SK-N-SH (cell line): ENCODE data around the gene ZC3H7A. TPM values are rescaled to one million over a fixed set of nuclear protein-coding genes. Genes with fewer than 3 reads are reported as not detected.
"Not testable (repeated sequence)": the region's sequence is repeated elsewhere in the genome, so short reads cannot be mapped to it uniquely, and the experiment has no call there.

ENCODE experiments used
- CTCF ChIA-PET: fragments of 300-600, 350-600 bp; formaldehyde crosslinking; extraction: SDS; loops from one replicate; lab custom pipeline; 2021; lab: Yijun Ruan, JAX
- POLR2A ChIA-PET: fragments of 350-600 bp; sonication (Branson Sonifier 250); formaldehyde crosslinking; extraction: SDS; loops from one replicate; lab custom pipeline; 2020; ENCODE audit warnings: antibody characterized with exemption, inconsistent platforms; lab: Yijun Ruan, JAX
- DNase-seq: peaks from one replicate; pipeline ENCODE4 v3.0.0; 2012
- H2AFZ ChIP-seq: fragments of 200-600 bp; sonication (generic); 2 replicates; pipeline ENCODE4 v1.8.1; 2016; ENCODE audit warnings: antibody characterized with exemption, mild to moderate bottlenecking, low read depth
- H3F3A ChIP-seq: fragments of 200-600 bp; sonication (generic); replicated peaks from 2 replicates; pipeline ENCODE3; 2016; ENCODE audit warnings: antibody characterized with exemption, mild to moderate bottlenecking; ENCODE audit not compliant: insufficient read depth
- H3K27ac ChIP-seq, 2 experiments: fragments of 200-500 bp in 1 of 2; fragments of 200-600 bp in 1 of 2; sonication (Bioruptor generic) in 1 of 2; sonication (generic), shearing (Covaris generic) in 1 of 2; 2 replicates each; pipeline versions ENCODE4 v1.5.1 to v1.6.1; 2014 to 2016; ENCODE audit warnings: low read depth in 2 of 2, inconsistent platforms in 1 of 2, low read length in 1 of 2, mild to moderate bottlenecking in 1 of 2, mixed read lengths in 1 of 2
- H3K27me3 ChIP-seq: fragments of 200-600 bp; sonication (generic), shearing (Covaris generic); 2 replicates; pipeline ENCODE4 v1.6.1; 2016; ENCODE audit warnings: mixed run types; ENCODE audit not compliant: insufficient read depth
- H3K36me3 ChIP-seq, 2 experiments: fragments of 200-500 bp in 1 of 2; fragments of 200-600 bp in 1 of 2; sonication (Bioruptor generic) in 1 of 2; sonication (generic) in 1 of 2; replicated peaks in 1 of 2; 2 replicates each; pipeline versions ENCODE3 to v1.5.1; 2014 to 2016; ENCODE audit warnings: low read length in 1 of 2, mild to moderate bottlenecking in 1 of 2; ENCODE audit not compliant: insufficient read depth in 2 of 2, control insufficient read depth in 1 of 2
- H3K4me1 ChIP-seq, 2 experiments: fragments of 200-500 bp in 1 of 2; fragments of 200-600 bp in 1 of 2; sonication (Bioruptor generic) in 1 of 2; sonication (generic), shearing (Covaris generic) in 1 of 2; 2 replicates each; pipeline versions ENCODE4 v1.5.1 to v1.6.1; 2014 to 2016; ENCODE audit warnings: low read depth in 1 of 2, low read length in 1 of 2, mixed run types in 1 of 2; ENCODE audit not compliant: insufficient read depth in 2 of 2, control insufficient read depth in 1 of 2
- H3K4me2 ChIP-seq: fragments of 200-600 bp; sonication (generic), shearing (Covaris generic); 2 replicates; pipeline ENCODE4 v1.6.1; 2017; ENCODE audit warnings: mixed run types
- H3K4me3 ChIP-seq, 2 experiments: fragments of 200-500 bp in 1 of 2; fragments of 200-600 bp in 1 of 2; sonication (Bioruptor generic) in 1 of 2; sonication (generic), shearing (Covaris generic) in 1 of 2; 2 replicates each; pipeline versions ENCODE4 v1.5.1 to v1.8.1; 2014 to 2016; ENCODE audit warnings: low read depth in 2 of 2, inconsistent platforms in 1 of 2, low read length in 1 of 2, mild to moderate bottlenecking in 1 of 2, mixed read lengths in 1 of 2, moderate library complexity in 1 of 2
- H3K79me2 ChIP-seq: fragments of 200-600 bp; sonication (generic); 2 replicates; pipeline ENCODE4 v1.8.1; 2017; ENCODE audit warnings: mild to moderate bottlenecking; ENCODE audit not compliant: insufficient read depth
- H3K9ac ChIP-seq: fragments of 200-600 bp; sonication (generic); 2 replicates; pipeline ENCODE4 v1.6.1; 2017; ENCODE audit warnings: mixed run types
- H3K9me2 ChIP-seq: fragments of 200-600 bp; sonication (generic); 2 replicates; pipeline ENCODE4 v1.6.1; 2017; ENCODE audit warnings: mixed run types
- H3K9me3 ChIP-seq: fragments of 200-600 bp; sonication (generic); 2 replicates; pipeline ENCODE4 v1.6.1; 2017; ENCODE audit warnings: mixed run types, mild to moderate bottlenecking, moderate library complexity
- H4K20me1 ChIP-seq: fragments of 200-600 bp; sonication (generic); 2 replicates; pipeline ENCODE4 v1.6.1; 2017; ENCODE audit warnings: mild to moderate bottlenecking, mixed run types; ENCODE audit not compliant: insufficient read depth
- CHD2 ChIP-seq: fragments of 150-350 bp; IDR thresholded peaks from 2 replicates; pipeline ENCODE4 v1.6.1; 2018; ENCODE audit warnings: low read length; ENCODE audit not compliant: partially characterized antibody
- FOSL2 ChIP-seq: IDR thresholded peaks from 2 replicates; pipeline ENCODE4 v1.4.0; 2012; ENCODE audit warnings: low read depth, mild to moderate bottlenecking, moderate library complexity, borderline replicate concordance
- FOXM1 ChIP-seq: IDR thresholded peaks from 2 replicates; pipeline ENCODE4 v1.4.0; 2012; ENCODE audit warnings: low read depth, mild to moderate bottlenecking
- GATA2 ChIP-seq: sonication (generic); formaldehyde crosslinking; IDR thresholded peaks from 2 replicates; pipeline ENCODE4 v1.5.0; 2020; ENCODE audit warnings: mild to moderate bottlenecking, missing genetic modification reagents
- JUND ChIP-seq: IDR thresholded peaks from 2 replicates; pipeline ENCODE4 v1.4.0; 2012
- MXI1 ChIP-seq: IDR thresholded peaks from 2 replicates; pipeline ENCODE4 v1.6.1; 2012; ENCODE audit warnings: mild to moderate bottlenecking, low read depth, low read length, improper control_type of control experiment
- NRF1 ChIP-seq: IDR thresholded peaks from 2 replicates; pipeline ENCODE4 v1.6.1; 2012; ENCODE audit warnings: low read depth, mild to moderate bottlenecking, low read length
- RAD21 ChIP-seq: IDR thresholded peaks from 2 replicates; pipeline ENCODE4 v1.6.1; 2012; ENCODE audit warnings: mild to moderate bottlenecking, low read length
- RCOR1 ChIP-seq: fragments of 150-350 bp; IDR thresholded peaks from 2 replicates; pipeline ENCODE4 v1.6.1; 2017; ENCODE audit warnings: antibody characterized with exemption, low read length
- REST ChIP-seq: IDR thresholded peaks from 2 replicates; pipeline ENCODE4 v1.6.1; 2012; ENCODE audit warnings: mild to moderate bottlenecking, low read depth, low read length, moderate library complexity
- RXRA ChIP-seq: IDR thresholded peaks from 2 replicates; pipeline ENCODE4 v1.4.0; 2012; ENCODE audit warnings: low read depth, mild to moderate bottlenecking, borderline replicate concordance
- TAF1 ChIP-seq: IDR thresholded peaks from 2 replicates; pipeline ENCODE4 v1.6.1; 2012; ENCODE audit warnings: low read depth, mild to moderate bottlenecking, low read length, moderate library complexity, borderline replicate concordance
- TCF12 ChIP-seq: IDR thresholded peaks from 2 replicates; pipeline ENCODE4 v1.4.0; 2012
- YY1 ChIP-seq: IDR thresholded peaks from 2 replicates; pipeline ENCODE4 v1.4.0; 2012; ENCODE audit warnings: low read depth, mild to moderate bottlenecking
- ZBTB33 ChIP-seq: IDR thresholded peaks from 2 replicates; pipeline ENCODE4 v1.4.0; 2012; ENCODE audit warnings: low read depth, borderline replicate concordance
- WGBS: methylation state at CpG from one replicate; pipeline ENCODE4 v1.1.6; 2017; ENCODE audit warnings: low lambda C conversion rate; 5-methylcytosine and 5-hydroxymethylcytosine counted together
- polyA plus RNA-seq, 3 experiments: library from polyadenylated mRNA; depleted of rRNA; stranded (reverse); fragments of >200 nt; gene quantifications; 2 replicates each; pipeline ENCODE4 v1.2.3, GENCODE V29; 2012
- TF ChIP-seq, protein P1 (sequence below): IDR thresholded peaks from 2 replicates; pipeline ENCODE4 v1.4.0; 2012; ENCODE audit warnings: low read depth, borderline replicate concordance
- TF ChIP-seq, protein P2 (sequence below): fragments of 150-350 bp; IDR thresholded peaks from 2 replicates; pipeline ENCODE4 v1.6.1; 2017; ENCODE audit warnings: antibody characterized with exemption, low read length, low read depth, borderline replicate concordance

ZC3H7A gene
- polyA plus RNA-seq, 1 of the 3 experiments (the other 2 are of a cell fraction): 31.9 TPM

GRCh38 chr16:11824362-11824761 is 27.3 kb upstream of the ZC3H7A start:
- WGBS: 68% methylated on average over 5 of the region's 5 CpGs
- TF ChIP-seq, protein P1, sequence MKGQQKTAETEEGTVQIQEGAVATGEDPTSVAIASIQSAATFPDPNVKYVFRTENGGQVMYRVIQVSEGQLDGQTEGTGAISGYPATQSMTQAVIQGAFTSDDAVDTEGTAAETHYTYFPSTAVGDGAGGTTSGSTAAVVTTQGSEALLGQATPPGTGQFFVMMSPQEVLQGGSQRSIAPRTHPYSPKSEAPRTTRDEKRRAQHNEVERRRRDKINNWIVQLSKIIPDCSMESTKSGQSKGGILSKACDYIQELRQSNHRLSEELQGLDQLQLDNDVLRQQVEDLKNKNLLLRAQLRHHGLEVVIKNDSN: no peak
- TF ChIP-seq FOXM1 (no peak), MXI1 (no peak), NRF1 (no peak), FOSL2 (no peak), RAD21 (no peak), GATA2 (CRISPR knock-in tag) (no peak), RXRA (no peak), TAF1 (no peak), CHD2 (no peak), RCOR1 (no peak), JUND (no peak), REST (no peak), ZBTB33 (no peak), TCF12 (no peak), YY1 (no peak)
- TF ChIP-seq, protein P2, sequence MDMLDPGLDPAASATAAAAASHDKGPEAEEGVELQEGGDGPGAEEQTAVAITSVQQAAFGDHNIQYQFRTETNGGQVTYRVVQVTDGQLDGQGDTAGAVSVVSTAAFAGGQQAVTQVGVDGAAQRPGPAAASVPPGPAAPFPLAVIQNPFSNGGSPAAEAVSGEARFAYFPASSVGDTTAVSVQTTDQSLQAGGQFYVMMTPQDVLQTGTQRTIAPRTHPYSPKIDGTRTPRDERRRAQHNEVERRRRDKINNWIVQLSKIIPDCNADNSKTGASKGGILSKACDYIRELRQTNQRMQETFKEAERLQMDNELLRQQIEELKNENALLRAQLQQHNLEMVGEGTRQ: no peak
- TF ChIP-seq, all 33 proteins: peak for 0
- no peaks in the 10 kb centered on the region for H3K27me3 ChIP-seq
- H3K4me3 ChIP-seq: no peak overlapping the region
- no peak overlapping the region for H3K27ac ChIP-seq
- no peaks in the 10 kb centered on the region for H3F3A ChIP-seq
- H4K20me1 ChIP-seq: no peaks in the 10 kb centered on the region
- no peak overlapping the region for H3K4me2 ChIP-seq
- ChIA-PET CTCF (no interaction called here), POLR2A (no interaction called here)
- no peaks in the 10 kb centered on the region for H3K79me2 ChIP-seq
- H3K9me2 ChIP-seq: no peaks in the 10 kb centered on the region
- no peaks in the 10 kb centered on the region; a peak in 1 of 4 replicates for H3K4me1 ChIP-seq
- no peak for DNase-seq
- H3K9me3 ChIP-seq: no peaks in the 10 kb centered on the region
- no peak overlapping the region for H2AFZ ChIP-seq
- H3K9ac ChIP-seq: no peak overlapping the region
- H3K36me3 ChIP-seq: no peaks in the 10 kb centered on the region

GRCh38 chr16:11823645-11824044 is 26.6 kb upstream of the ZC3H7A start:
- H3K4me2 ChIP-seq, H3K9me2 ChIP-seq, H3K4me3 ChIP-seq, H3K79me2 ChIP-seq, POLR2A ChIA-PET, H3K4me1 ChIP-seq, H3F3A ChIP-seq, H2AFZ ChIP-seq, H3K27ac ChIP-seq, DNase-seq, H3K27me3 ChIP-seq, H3K36me3 ChIP-seq, H3K9me3 ChIP-seq, H3K9ac ChIP-seq, H4K20me1 ChIP-seq: not testable (repeated sequence)
- WGBS: 93% methylated on average over 5 of the region's 5 CpGs
- CTCF ChIA-PET: interaction anchor here (0.7 kb wide), 1 partner anchor 49 kb away, joined by 4 read pairs; no protein-coding TSS in a partner anchor
